ENCODE measurements around the gene ACAP3.

GRCh38 chr1:1314237-1314586 lies 6.5 kb upstream of the ACAP3 start:
- no peak for TF ChIP-seq EP300 (IDR thresholded peaks at IDR 0.05; ENCODE audit: borderline replicate concordance)
- no peak for TF ChIP-seq REST (IDR thresholded peaks at IDR 0.05; ENCODE audit: low read depth)

All from Ishikawa (cell line).